NCI-H345 (cell line): ENCODE data around the gene KRTAP19-4.
"Not testable (repeated sequence)": the region's sequence is repeated elsewhere in the genome, so short reads cannot be mapped to it uniquely, and the experiment has no call there.

Source experiments
- DNase-seq: peaks from one replicate; lab custom pipeline; 2025; lab: John Stamatoyannopoulos, UW

KRTAP19-4 gene, protein sequence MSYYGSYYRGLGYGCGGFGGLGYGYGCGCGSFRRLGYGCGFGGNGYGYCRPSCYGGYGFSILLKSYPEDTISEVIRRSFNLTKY

DNA sequence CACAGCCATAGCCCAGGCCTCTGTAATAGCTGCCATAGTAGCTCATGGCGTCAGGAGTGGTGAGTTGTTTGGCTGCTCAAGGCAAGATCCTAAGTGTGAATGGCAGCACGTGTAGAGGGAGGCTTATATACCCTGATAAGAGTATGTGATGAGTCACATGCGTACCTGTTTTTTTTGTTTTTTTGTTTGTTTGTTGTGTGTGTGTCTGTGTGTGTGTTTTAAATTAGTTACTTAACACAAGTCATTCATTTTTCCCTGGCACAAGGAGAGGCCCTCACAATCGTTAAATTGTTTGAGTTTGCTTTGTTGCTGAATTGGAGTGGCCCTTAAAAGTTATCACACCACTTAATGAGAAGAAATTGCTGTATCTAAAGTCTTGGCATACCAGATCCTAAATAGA is at the start of gene KRTAP19-4:
KRTAP19-4 (minus strand) TSS at position 101 of the 400 bp plus-strand sequence; CDS start at position 46, 55 bp downstream.
- no peak for DNase-seq

DNA sequence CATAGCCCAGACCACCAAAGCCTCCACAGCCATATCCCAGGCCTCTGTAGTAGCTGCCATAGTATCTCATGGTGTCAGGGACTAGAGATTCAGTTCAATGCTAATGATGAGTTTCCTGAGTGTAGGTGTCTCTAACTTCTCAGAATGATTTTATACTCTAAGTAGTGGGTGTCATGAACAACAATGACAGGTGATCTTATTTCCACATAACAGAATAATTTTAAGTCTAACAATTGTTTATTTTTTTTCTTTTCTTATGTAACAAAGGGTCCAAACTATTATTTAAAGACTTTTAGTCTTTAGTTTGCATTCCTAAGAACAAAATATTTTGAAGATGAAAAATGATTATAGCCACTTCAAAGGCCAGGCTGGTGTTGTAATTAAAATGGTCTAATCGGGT is 44.8 kb upstream of the KRTAP19-4 start, which contains the start of gene KRTAP19-6:
KRTAP19-6 (minus strand) TSS at position 101 of the 400 bp plus-strand sequence; CDS start at position 70, 31 bp downstream.
- no peak for DNase-seq

DNA sequence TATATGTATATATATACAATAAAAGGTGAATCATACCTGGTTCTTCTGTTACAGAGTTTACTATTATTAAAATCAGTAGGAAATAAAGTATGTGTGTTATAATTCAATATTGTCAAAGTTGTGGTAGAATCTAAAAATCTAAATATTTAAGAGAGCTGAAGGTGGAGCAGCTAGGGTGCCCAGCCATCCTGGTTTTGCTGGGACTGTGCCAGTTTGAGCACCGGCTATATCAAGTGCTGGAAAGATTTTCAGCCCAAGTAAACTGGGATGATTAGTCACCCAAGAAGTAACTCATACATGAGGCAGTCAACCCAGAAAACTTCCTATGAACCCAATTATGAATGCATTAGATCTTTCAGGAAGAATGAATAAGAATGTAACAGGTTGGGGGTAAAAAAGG is 21.9 kb upstream of the KRTAP19-4 start:
- no peak for DNase-seq

DNA sequence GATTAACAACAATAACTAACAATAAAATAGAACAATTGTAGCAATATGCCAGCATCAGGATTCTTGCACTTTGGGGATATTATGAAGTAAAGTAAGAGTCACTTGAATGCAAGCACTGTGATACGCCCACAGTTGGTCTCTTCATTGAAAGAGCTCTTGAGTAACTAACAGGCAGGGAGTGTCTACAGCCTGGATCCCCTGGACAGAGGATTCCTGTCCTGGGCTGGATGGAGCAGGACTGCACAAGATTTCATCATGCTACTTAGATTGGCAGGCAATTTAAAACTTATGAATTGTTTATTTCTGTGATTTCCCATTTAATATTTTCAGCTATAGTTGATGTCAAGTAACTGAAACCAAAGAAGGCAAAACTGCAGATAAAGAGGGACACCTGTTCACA is 18.7 kb upstream of the KRTAP19-4 start:
- no peak for DNase-seq

DNA sequence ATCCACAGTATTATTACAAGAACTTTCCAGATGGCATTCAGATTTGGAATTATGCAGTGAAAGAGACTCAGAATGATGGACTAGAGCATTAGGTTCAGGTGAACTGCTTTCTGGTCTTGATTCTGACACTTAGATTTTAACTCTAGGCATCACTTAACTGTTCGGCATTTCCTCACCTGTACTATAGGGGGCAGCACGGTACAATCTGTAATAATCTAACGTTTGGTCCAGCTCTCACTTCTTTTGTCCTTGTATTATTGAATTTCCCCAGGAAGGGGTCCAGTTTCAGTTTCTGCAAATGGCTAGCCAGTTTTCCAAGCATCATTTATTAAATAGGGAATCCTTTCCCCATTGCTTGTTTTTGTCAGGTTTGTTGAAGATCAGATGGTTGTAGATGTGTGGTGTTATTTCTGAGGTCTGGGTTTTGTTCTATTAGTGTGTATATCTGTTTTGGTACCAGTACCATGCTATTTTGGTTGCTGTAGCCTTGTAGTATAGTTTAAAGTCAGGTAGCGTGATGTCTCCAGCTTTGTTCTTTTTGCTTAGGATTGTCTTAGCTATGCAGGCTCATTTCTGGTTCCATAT is 8.7 kb upstream of the KRTAP19-4 start:
- DNase-seq, result not testable (repeated sequence)

DNA sequence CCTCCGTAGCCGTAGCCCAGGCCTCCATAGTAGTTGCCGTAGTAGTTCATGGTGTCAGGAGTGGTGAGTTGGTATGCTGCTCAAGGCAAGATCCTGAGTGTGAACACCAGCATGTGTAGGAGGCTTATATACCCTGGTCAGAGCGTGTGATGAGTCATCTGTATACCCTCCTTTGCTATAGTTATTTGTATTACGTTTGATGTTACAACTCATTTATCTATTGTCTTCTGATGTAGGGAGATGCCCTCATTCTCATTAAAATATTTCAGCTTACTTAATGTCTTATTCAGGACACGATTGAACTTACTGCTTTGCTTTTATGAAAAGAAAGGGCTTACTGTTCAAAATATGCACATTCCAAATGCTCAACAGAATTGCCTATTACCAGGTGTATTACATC is 5.1 kb upstream of the KRTAP19-4 start, which contains the start of gene KRTAP19-5:
KRTAP19-5 (minus strand) TSS at position 101 of the 400 bp plus-strand sequence; CDS start at position 50, 51 bp downstream.
- DNase-seq, result no peak

DNA sequence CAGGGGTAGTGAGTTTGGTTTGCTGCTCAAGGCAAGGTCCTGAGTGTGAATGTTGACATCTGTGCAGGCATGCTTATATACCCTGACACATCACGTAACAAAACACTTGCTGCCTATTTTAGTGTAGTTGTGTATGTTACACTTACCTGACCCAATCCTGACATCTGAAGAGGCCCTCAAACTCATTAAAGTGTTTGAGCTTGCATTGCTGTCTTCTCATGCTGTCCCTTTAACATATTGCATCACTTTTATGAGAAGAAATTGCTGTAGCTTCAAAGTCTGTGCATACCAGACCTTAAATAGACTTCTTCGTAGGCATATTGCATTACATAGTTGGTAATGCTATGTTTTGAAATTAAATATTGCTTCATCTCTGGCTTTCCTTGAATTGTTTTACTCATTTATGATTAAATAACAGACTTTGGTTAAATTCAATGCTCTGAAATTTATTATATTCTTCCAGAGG is 5.0 kb downstream of the KRTAP19-4 start, which contains the start of gene KRTAP19-3:
KRTAP19-3 (minus strand) TSS at position 51 of the 466 bp plus-strand sequence. CDS start 56 bp downstream, outside the sequence.
- DNase-seq, result no peak

DNA sequence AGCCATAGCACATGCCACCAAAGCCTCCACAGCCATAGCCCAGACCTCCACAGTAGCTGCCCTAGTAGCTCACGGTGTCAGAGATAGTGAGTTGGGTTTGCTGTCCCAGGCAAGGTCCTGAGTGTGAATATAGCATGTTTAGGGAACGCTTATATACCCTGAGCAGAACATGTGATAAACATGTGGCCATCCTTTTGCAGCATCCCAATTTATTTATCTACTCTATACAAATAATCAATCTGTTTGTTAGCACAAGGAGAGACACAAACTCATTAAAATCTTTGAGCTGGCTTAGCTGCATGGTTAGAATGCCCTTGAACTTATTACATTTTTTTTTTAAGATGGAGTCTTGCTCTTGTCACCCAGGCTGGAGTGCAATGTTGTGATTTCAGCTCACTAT is 9.6 kb downstream of the KRTAP19-4 start, which contains the start of gene KRTAP19-2:
KRTAP19-2 (minus strand) TSS at position 101 of the 400 bp plus-strand sequence; CDS start at position 13, 88 bp downstream.
- no peak for DNase-seq

DNA sequence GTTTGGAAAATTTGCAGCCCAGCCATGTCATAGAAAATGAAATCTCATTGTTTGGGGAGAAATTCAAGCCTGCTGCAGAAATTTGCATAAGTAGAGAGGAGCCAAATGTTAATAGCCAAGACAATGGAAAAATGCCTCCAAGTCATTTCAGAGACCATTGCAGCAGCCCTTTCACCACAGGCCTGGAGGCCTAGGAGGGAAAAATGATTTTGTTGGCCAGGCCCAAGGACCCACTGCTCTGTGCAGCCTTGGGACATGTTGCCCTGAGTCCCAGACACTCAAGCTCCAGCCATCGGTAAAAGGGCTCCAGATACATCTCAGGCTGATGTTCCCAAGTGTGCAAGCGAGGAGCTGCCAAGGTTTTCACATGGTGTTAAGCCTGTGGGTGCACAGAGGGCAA is 10.8 kb downstream of the KRTAP19-4 start:
- no peak for DNase-seq

DNA sequence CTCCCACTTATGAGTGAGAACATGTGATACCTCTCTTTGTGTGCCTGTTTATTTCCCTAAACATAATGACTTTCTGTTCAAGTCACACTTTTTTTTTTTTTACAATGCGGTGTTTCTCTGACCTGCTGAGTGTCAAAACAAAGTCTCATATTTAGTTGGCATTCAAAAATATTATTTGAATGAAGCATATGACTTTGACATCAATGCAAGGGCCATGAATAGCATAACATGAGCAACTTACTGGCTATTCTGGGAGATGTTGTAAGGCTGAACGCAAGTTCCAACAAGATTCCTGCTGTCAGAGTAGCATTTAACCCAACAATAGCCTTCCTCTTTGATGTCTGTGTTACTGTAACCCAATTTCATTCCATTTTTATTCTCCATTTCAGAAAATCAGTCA is 14.8 kb downstream of the KRTAP19-4 start:
- no peak for DNase-seq

DNA sequence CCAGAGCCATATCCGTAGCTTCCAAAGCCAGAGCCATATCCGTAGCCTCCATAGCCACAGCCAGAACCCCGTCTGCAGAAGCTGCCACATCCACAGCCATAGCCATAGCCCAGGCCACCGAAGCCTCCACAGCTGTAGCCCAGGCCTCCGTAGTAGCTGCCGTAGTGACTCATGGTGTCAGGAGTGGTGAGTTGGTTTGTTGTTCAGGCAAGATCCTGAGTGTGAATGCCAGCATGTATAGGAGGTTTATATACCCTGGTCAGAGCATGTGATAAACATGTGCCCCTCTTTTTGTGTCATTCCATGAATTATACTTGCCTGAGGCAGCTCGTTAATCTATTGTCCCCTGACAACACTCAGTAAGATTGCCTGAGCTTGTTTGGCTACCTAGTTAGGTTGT is 16.8 kb downstream of the KRTAP19-4 start, which contains the start of gene KRTAP19-1:
KRTAP19-1 (minus strand) TSS at position 223 of the 400 bp plus-strand sequence; CDS start at position 173, 50 bp downstream.
- no peak for DNase-seq

DNA sequence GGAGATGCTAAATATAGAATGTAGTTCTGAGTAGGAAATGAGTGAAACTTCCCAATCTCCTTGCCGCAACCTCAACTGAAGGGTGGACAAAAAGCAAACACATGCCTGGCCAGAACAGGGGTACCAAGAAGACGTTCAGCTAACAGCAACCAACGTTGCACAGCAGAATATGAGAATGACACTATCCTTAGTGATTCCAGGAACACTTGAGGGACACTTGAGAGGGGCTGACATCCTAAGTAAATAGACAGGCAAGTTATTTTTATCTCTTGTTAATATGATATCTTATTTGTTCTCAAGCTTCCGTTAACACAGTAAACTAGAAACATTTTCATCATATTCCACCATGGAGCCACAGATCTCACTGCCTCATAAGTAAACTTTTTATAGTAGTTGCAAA is 17.7 kb downstream of the KRTAP19-4 start:
- DNase-seq, result no peak

DNA sequence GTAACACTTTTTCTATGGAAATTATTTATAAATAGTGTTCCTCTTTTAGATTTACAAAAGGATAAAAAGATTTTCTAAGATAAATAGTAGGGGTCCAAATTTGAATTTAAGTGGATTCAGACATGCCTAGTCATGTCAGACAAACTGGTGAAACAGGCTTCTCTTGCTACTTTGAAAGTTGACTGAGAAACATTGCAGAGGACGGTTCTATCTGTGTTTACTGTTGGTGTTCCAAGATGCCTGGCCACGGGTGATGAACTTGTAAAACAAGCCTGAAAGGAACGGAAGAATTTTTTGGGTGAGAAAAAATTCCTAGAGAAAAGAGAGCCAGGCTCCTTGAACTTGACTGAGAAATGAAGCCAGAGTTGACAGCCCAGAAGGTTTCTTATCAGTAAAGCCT is 19.0 kb downstream of the KRTAP19-4 start:
- DNase-seq, result no peak

DNA sequence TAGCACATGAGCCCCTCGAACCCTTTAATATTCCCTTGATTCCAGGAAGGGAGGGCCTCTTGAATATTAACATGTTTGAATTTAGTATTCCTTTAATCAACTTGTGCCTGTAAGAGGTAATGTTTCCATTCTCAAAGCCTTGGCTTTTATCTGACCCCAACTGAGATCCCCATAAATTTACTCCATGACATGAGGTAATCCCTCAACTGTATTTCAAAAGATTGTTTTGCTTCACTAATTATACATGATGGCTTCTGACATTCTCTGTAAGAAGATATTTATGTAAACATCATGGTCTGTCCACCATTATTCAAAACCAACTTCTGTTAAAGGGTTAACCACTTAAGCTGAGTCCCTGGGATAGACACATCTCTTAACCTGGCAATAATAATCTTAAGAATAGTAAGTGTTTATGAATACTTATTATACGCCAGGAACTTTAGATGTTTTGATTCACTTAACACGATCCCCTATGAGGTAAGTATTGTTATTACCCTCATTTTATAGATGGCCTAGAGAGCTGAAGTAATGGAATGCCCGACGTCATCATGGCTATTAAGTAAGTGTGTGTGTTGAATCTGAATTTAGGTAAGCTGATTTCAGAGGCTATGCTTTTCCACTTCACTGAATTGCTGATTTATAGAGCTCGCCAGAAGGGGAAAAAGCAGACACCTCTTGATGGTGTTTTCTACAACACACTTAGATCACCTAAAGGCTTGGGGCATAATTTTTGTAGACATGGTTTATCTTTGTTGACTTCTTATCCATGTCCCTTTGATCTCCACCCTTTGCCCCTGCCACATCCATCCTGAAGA is 27.9 kb downstream of the KRTAP19-4 start:
- no peak for DNase-seq

DNA sequence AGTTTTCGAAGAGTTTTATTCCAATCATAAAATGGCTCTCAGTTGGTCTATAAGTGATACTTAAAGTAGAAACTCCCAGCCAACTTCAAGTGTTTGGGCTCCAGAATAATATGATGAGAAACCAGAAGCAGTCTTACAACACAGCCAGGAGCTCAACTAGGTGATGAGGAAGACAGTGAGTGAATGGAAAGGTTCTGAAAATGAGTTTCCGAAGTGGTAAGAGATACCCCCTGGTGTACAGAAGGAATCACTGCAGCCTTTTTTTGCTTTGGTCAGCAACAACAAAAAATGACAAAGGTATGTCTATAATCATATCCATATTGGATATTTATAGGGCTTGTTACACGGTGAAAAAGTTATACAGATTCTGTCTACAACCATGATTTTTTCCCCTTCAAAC is 33.3 kb downstream of the KRTAP19-4 start:
- no peak for DNase-seq

DNA sequence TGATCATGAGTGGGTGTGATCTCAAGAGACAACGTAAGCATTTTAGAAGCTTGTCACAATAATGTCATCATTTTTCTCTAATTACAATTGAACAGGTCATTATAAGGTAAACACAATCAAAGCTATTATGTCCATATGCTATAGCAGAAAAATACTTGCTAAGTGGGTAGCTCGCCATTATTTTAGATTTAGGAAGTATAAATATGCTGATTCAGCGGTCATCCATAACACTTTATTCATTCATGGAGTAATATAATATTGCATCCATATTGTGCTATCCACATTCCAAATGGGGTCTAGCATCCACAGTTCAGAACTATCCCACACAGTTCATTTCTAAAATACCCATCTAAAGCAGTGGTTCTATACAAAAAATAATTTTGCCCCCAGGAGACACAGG is 48.5 kb downstream of the KRTAP19-4 start:
- DNase-seq, result no peak

DNA sequence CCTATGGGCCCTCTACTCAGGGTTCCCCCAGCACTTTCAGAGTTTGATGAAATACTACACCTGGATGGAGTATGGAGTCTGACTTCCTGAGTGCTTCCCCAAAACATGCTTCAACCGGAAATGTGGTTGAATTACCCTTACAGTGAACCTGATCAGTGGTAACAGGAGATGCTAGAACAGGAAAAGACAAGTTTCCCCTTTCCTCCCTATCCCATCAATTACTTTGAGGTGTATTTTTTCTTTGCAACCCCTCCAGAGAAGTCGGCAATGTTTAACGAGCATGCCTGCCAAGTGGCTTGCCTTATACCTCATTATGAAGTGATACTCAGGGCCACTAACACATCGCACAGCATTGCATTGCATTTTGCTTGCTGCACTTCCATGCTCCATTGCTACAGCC is 49.9 kb downstream of the KRTAP19-4 start:
- DNase-seq, result no peak
